ENCODE results near the gene PPP1R9A.

PPP1R9A gene

DNA sequence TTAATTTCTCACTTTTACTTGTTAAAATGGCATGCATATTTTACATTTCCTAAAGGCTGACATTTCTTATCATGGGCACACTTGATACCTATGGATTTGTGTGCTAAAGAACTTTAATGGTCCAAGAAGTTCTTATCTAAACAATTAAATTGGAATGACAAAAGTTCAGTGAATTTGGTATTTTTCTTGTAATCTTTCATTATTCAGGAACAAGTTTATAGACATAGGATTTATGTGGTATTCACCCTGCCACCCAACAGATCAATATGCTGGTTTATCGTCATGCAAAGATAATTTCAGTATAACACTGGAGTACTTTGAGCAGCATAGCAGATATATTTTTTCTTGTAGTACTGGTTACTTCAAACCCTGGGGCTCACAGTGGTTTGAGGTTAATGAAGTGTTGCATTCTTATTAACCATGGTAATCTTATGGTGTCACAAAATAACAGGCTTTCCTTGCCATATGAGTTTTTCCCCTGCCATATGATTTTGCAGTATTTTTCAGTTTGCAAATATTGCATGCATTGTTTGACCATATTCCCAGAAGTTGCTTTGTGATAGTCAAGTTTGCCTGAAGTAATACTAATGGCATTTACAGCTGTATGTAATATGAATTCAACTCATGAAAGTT is 148.8 kb downstream of the PPP1R9A start:
- no peak for TF ChIP-seq GATA3 (IDR thresholded peaks at IDR 0.05; ENCODE audit: low read depth, low read length)
- TF ChIP-seq GATA2 (IDR thresholded peaks at IDR 0.05; ENCODE audit: low read depth, low read length): no peak

DNA sequence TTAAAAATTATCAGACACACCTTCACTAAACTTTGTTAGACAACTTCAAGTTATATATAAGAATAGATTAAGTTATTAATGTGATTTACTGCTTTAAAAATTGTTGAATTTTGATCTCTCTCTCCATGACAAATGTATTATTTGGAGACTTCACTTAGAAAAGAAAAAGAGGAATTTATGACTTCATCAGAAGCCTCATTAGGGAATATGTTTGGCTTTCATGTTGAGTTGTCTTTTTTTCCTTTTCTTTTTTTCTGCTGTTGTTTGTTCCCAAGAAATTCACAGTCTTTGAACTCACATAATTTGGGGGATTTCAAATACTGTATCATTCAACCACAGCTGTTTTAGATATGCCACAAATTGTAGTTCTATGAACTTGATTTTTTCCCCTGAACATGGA is 149.5 kb downstream of the PPP1R9A start:
- no peak for TF ChIP-seq GATA3 (IDR thresholded peaks at IDR 0.05; ENCODE audit: low read depth, low read length)
- no peak for TF ChIP-seq GATA2 (IDR thresholded peaks at IDR 0.05; ENCODE audit: low read depth, low read length)

GRCh38 chr7:95059842-95060313 is 152.5 kb downstream of the PPP1R9A start:
- TF ChIP-seq GATA3 (IDR thresholded peaks at IDR 0.05; ENCODE audit: low read depth, low read length) (no peak), GATA2 (IDR thresholded peaks at IDR 0.05; ENCODE audit: low read depth, low read length) (no peak)

DNA sequence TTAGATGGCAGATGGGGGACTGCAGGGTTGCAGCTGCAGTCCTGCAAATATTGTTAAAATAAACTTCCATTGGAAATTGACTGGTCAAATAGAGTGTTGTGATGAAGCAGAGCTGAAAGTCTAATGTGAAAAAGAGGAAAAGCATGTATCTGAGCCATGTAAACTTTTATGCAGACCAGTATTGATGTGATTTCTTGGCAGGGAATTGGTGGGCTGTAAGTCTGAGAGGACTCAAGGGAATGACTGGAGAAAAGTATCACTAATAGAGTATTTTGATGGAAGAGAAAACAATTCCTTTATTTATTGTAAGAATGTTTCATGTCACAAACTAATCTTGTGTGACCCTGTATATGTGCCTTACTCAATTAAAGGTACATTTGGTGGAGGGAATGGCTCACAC is 155.5 kb downstream of the PPP1R9A start:
- no peak for TF ChIP-seq GATA2 (IDR thresholded peaks at IDR 0.05; ENCODE audit: low read depth, low read length)
- TF ChIP-seq GATA3 (IDR thresholded peaks at IDR 0.05; ENCODE audit: low read depth, low read length): no peak

GRCh38 chr7:95066737-95067530 is 159.5 kb downstream of the PPP1R9A start:
- TF ChIP-seq GATA3 (IDR thresholded peaks at IDR 0.05; ENCODE audit: low read depth, low read length) (no peak), GATA2 (IDR thresholded peaks at IDR 0.05; ENCODE audit: low read depth, low read length) (no peak)

DNA sequence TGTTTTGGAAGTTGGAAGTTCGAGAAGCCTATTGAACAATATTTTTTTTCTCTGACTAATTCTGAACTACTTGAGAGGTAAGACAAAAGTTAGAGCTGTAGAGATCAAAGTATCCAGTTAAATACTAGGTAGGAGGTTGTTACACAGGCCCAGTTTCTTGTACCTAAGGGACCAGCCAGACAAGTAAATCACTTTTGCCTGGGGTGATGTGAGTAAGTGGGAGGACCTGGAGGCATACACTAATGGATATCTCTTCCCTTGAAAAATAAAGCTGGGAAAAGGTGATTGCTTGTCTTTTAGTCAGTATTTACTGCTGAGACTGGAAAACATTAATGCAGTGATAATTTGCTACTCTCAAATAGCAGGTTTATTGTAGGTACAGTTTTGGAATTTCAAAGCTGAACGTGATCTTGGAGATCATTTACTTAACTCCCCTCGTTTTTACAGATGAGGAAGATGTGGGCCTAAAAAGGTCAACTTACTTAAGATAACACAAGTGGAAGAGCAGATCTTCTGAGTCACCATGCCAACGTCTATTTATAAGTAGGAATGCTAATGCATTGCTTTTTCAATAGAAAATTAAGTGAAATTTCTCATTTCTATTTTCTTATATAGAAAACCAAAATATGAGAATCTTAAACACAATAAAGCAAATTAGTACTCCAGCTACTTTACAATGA is 181.3 kb downstream of the PPP1R9A start:
- TF ChIP-seq GATA3 (IDR thresholded peaks at IDR 0.05; ENCODE audit: low read depth, low read length): no peak

GRCh38 chr7:95089414-95090315 is 182.3 kb downstream of the PPP1R9A start:
- TF ChIP-seq GATA2 (IDR thresholded peaks at IDR 0.05; ENCODE audit: low read depth, low read length) (no peak), GATA3 (IDR thresholded peaks at IDR 0.05; ENCODE audit: low read depth, low read length) (no peak)

- TF ChIP-seq GATA2 (IDR thresholded peaks at IDR 0.05; ENCODE audit: low read depth, low read length) (no peak), GATA3 (IDR thresholded peaks at IDR 0.05; ENCODE audit: low read depth, low read length) (no peak)
These were observed 184.9 kb downstream of the PPP1R9A start for GRCh38 chr7:95092324-95092723.

DNA sequence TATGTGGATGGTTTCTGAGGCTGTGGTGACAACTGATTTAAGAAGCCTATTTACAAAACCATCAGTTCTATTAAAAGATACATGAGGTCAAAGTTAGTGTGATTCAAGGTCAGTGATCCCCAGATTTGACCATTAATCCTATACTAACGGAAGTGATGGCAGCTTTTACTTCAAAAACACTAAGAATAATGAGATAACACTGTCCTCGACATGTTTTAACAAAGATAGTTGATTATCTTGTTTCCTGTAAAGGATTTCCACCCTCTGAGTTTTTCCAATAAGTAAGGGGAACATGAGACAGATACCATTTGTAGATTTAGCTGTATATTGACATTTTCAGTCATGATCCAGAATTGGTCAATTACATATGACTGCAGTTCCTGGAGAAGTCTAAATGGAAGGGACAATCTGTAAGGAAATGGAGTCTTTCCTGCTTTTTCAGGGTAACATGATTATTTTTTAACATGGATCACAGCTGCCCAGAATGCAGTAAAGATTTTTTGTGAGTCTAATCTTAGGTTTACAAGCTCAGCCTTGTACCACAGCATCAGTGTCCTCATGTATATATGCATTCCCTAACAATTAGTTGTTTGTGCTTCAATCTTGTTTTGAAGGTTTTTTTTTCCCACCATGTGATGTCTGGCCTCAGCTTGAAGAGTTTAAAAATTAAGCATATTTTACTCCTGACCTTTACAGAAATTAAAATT is 188.0 kb downstream of the PPP1R9A start:
- TF ChIP-seq GATA2 (IDR thresholded peaks at IDR 0.05; ENCODE audit: low read depth, low read length) (no peak), GATA3 (IDR thresholded peaks at IDR 0.05; ENCODE audit: low read depth, low read length) (no peak)

DNA sequence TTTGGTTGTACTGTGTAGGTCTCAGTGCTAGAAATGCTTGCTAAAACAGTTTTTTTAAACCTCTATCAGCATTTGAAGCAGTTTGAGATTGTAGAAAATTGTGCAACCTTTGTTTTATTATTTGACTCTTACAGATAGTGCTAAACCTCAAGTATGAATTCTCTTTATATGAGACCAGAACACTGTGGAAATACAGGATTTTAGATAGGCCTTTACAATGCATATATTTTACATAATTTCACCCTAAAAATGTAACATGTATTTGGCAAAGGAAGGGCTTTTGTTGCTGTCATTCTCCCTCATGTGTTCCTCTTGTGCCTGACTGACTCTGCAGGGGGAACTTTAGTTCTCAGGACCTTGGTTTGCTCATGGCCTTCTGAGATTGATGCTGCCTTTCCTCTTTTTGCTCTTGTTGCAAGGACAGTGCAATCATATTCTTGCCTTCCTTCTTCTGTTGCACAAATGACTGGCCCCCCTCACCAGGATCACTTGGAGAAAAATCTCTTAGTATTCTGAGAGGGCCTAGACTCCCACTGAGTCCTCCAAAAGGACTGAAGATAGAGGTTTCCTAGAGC is 188.7 kb downstream of the PPP1R9A start:
- no peak for TF ChIP-seq GATA3 (IDR thresholded peaks at IDR 0.05; ENCODE audit: low read depth, low read length)

- no peak for TF ChIP-seq GATA3 (IDR thresholded peaks at IDR 0.05; ENCODE audit: low read depth, low read length)
- TF ChIP-seq GATA2 (IDR thresholded peaks at IDR 0.05; ENCODE audit: low read depth, low read length): no peak
These were observed 189.9 kb downstream of the PPP1R9A start for GRCh38 chr7:95097291-95097690.

GRCh38 chr7:95097851-95098250 is 190.5 kb downstream of the PPP1R9A start:
- TF ChIP-seq GATA3 (IDR thresholded peaks at IDR 0.05; ENCODE audit: low read depth, low read length): no peak
- TF ChIP-seq GATA2 (IDR thresholded peaks at IDR 0.05; ENCODE audit: low read depth, low read length): no peak

DNA sequence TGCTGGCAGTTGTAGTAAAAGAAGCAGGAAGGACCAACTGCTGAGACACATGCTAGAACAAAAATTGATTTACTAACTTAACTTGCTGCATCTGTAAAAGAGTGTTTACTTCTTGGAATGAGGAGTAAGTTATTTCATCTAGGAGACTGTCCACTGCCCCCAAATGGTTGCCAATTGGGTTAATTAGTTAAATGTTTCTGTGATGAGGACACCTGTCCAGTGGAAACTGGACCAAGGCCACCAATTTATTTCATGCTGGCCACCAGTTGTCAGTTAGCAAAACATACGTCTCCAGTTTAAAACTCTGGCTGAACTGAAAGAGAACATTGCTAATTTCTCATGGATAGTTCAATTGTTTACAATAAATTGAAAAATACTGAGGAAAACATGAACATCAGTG is 191.7 kb downstream of the PPP1R9A start:
- TF ChIP-seq GATA2 (IDR thresholded peaks at IDR 0.05; ENCODE audit: low read depth, low read length): no peak
- no peak for TF ChIP-seq GATA3 (IDR thresholded peaks at IDR 0.05; ENCODE audit: low read depth, low read length)

Data from SH-SY5Y (cell line).